RWPE2 (cell line): ENCODE data around the gene FARS2.

Experiments
- ATAC-seq: fragments of 200-7000 bp; cut with Tn5 transposase; 3 replicates; pipeline ENCODE4 v1.9.1; 2021; ENCODE audit warnings: low read depth
- DNase-seq: peaks from one replicate; pipeline ENCODE4 v3.0.0-alpha.2; 2020; ENCODE audit warnings: low spot score
- H3K27ac ChIP-seq: fragments of 450-650 bp; 2 replicates; pipeline ENCODE4 v1.5.1; 2017; ENCODE audit warnings: mild to moderate bottlenecking; ENCODE audit not compliant: poor library complexity, severe bottlenecking
- H3K27me3 ChIP-seq: fragments of 250-450 bp; sonication (Bioruptor Pico); 2 replicates; pipeline ENCODE4 v1.5.1; 2021; ENCODE audit warnings: mild to moderate bottlenecking, moderate library complexity; ENCODE audit not compliant: insufficient read depth, poor library complexity, severe bottlenecking
- H3K36me3 ChIP-seq: fragments of 250-450 bp; sonication (Bioruptor Pico); 2 replicates; pipeline ENCODE4 v1.5.1; 2020; ENCODE audit warnings: low read depth, mild to moderate bottlenecking, moderate library complexity
- H3K4me1 ChIP-seq: fragments of 250-450 bp; sonication (Bioruptor Pico); 2 replicates; pipeline ENCODE4 v1.5.1; 2021; ENCODE audit warnings: mild to moderate bottlenecking, moderate library complexity; ENCODE audit not compliant: insufficient read depth, poor library complexity, severe bottlenecking
- H3K4me3 ChIP-seq: fragments of 250-450 bp; sonication (Bioruptor Pico); 2 replicates; pipeline ENCODE4 v1.5.1; 2021; ENCODE audit warnings: mild to moderate bottlenecking, moderate library complexity; ENCODE audit not compliant: severe bottlenecking
- H3K9me3 ChIP-seq: fragments of 250-450 bp; sonication (Bioruptor Pico); 2 replicates; pipeline ENCODE4 v1.5.1; 2021; ENCODE audit warnings: mild to moderate bottlenecking, moderate library complexity; ENCODE audit not compliant: severe bottlenecking
- CTCF ChIP-seq: fragments of 450-650 bp; IDR thresholded peaks from one replicate; pipeline ENCODE4 v1.5.1; 2017; ENCODE audit warnings: mild to moderate bottlenecking, moderate library complexity; ENCODE audit not compliant: poor library complexity, severe bottlenecking

The FARS2 gene

GRCh38 chr6:5250911-5251310 is 10.4 kb upstream of the FARS2 start:
- no peak for TF ChIP-seq CTCF

GRCh38 chr6:5256952-5257351 is 4.4 kb upstream of the FARS2 start:
- DNase-seq, result no peak
- H3K9me3 ChIP-seq, result no peaks in the 10 kb centered on the region
- no peak for ATAC-seq
- H3K4me3 ChIP-seq, result no peak overlapping the region
- peaks cover 20% of the 10 kb centered on the region for H3K36me3 ChIP-seq
- H3K27me3 ChIP-seq, result no peaks in the 10 kb centered on the region
- H3K27ac ChIP-seq, result no peak overlapping the region
- H3K4me1 ChIP-seq, result no peaks in the 10 kb centered on the region
- TF ChIP-seq CTCF, result no peak

More at GRCh38 chr6:5250911-5251310, 10.4 kb upstream of the FARS2 start:
- peaks cover 14% of the 10 kb centered on the region; the same call in 1 of the 2 replicates for H3K36me3 ChIP-seq
- ATAC-seq (no peak), DNase-seq (no peak)
- H3K4me3 ChIP-seq, result no peak overlapping the region
- H3K9me3 ChIP-seq, result no peaks in the 10 kb centered on the region
- no peaks in the 10 kb centered on the region for H3K27me3 ChIP-seq
- H3K27ac ChIP-seq, result peak overlapping the region; percentile 51
- H3K4me1 ChIP-seq, result peaks cover 29% of the 10 kb centered on the region

- H3K4me3 ChIP-seq, result no peak overlapping the region
These were observed 3.9 kb upstream of the FARS2 start for GRCh38 chr6:5257400-5257799.

GRCh38 chr6:5259428-5259827 is 1.9 kb upstream of the FARS2 start:
- H3K4me3 ChIP-seq, result peak overlapping the region; percentile 99
- peak overlapping the region; percentile 85 for H3K27ac ChIP-seq
- H3K9me3 ChIP-seq, result no peaks in the 10 kb centered on the region
- no peaks in the 10 kb centered on the region for H3K4me1 ChIP-seq
- H3K36me3 ChIP-seq, result peaks cover 17% of the 10 kb centered on the region
- TF ChIP-seq CTCF, result no peak
- no peaks in the 10 kb centered on the region for H3K27me3 ChIP-seq
- ATAC-seq, result no peak
- no peak for DNase-seq

More at GRCh38 chr6:5257400-5257799, 3.9 kb upstream of the FARS2 start:
- no peak for DNase-seq
- H3K9me3 ChIP-seq, result no peaks in the 10 kb centered on the region
- H3K4me1 ChIP-seq, result no peaks in the 10 kb centered on the region
- no peak for TF ChIP-seq CTCF
- H3K36me3 ChIP-seq, result peaks cover 20% of the 10 kb centered on the region
- ATAC-seq, result no peak
- no peaks in the 10 kb centered on the region for H3K27me3 ChIP-seq
- H3K27ac ChIP-seq, result no peak overlapping the region

- H3K27ac ChIP-seq, result peak overlapping the region; percentile 85
- DNase-seq, result peak; percentile 74
These were observed 1.1 kb upstream of the FARS2 start for GRCh38 chr6:5260111-5260620.

More at GRCh38 chr6:5260111-5260620, 1.1 kb upstream of the FARS2 start:
- H3K27me3 ChIP-seq, result no peaks in the 10 kb centered on the region
- peaks cover 17% of the 10 kb centered on the region for H3K36me3 ChIP-seq
- H3K4me3 ChIP-seq, result peak overlapping the region; percentile 99
- no peaks in the 10 kb centered on the region for H3K9me3 ChIP-seq
- TF ChIP-seq CTCF, result no peak
- no peaks in the 10 kb centered on the region for H3K4me1 ChIP-seq
- peak; percentile 82 for ATAC-seq
